HG03432 (cell line): Measurements from ENCODE around the gene MTURN.

Experiments
- ATAC-seq: cut with Tn5 transposase; IDR thresholded peaks from one replicate; pipeline ENCODE4 v1.9.1; 2021; ENCODE audit warnings: mild to moderate bottlenecking, moderate library complexity; ENCODE audit not compliant: unreplicated experiment

MTURN gene

DNA sequence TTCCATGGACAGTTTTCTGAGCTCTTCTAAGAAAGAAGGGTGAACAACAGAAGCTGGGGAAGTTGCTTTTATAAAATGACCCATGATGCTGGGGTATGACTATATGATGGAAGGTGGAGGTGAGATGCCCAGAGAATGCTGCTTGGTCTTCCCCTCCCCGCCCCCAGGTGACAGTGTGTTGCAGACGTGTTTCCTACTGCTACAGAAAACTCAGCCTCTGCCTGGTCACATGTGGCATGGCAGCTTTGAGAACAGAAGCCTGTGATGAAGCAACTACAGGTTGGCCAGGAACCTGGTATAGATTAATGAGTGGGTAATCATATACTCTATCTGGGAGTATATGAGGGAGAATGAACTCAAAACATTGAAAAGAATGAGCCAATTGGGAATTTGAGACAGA is 67.1 kb downstream of the MTURN start:
- peak; percentile 25 for ATAC-seq

- no peak for ATAC-seq
Observed at GRCh38 chr7:30202671-30203070, 67.9 kb downstream of the MTURN start.

- no peak for ATAC-seq
Observed at GRCh38 chr7:30206491-30206890, 71.7 kb downstream of the MTURN start.

- no peak for ATAC-seq
Observed at GRCh38 chr7:30206942-30207341, 72.2 kb downstream of the MTURN start.

- no peak for ATAC-seq
Observed at GRCh38 chr7:30207376-30207775, 72.6 kb downstream of the MTURN start.

DNA sequence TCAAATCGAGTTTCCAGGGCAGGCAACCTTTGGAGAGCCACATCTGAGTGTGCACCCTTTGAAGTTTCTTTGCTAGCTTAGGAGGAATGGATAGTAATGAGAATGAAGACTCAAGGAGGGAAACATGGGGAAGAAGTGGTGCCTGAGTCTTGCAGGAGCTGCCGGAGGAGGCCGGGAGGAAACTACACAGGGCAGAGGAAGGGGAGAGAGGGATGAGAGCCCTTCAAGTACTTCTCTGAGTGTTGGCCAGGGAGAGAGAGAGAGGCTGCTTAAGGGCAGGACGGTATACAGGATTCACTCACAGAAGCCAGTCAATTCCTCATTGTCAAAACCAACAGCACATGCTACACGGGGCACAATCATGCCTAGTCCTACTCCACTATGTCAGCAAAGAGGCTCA is 75.2 kb downstream of the MTURN start:
- ATAC-seq, result no peak
